K562 (cell line): ENCODE results near the gene SAMD14. TPM values are rescaled to one million over a fixed set of nuclear protein-coding genes. Genes with fewer than 3 reads are reported as not detected.

ENCODE experiments used
- CTCF ChIP-seq, 3 experiments: IDR thresholded peaks in 2 of 3; conservative IDR thresholded peaks in 1 of 3; 2 replicates each; pipeline ENCODE4 v1.5.1; 2011 to 2012; ENCODE audit warnings: low read length in 3 of 3, mild to moderate bottlenecking in 3 of 3, control low read depth in 2 of 3, improper control_type of control experiment in 1 of 3, inconsistent platforms in 1 of 3, low read depth in 1 of 3, mixed read lengths in 1 of 3, moderate library complexity in 1 of 3; ENCODE audit not compliant: insufficient read depth in 2 of 3
- REST ChIP-seq, 2 experiments: fragments of 450-650 bp; formaldehyde crosslinking in 1 of 2; IDR thresholded peaks; 2 replicates each; pipeline versions ENCODE4 v1.4.0 to v1.6.1; 2014 to 2020; ENCODE audit warnings: mild to moderate bottlenecking in 2 of 2, borderline replicate concordance in 1 of 2, low read depth in 1 of 2
- SREBF1 ChIP-seq: fragments of 150-350 bp; IDR thresholded peaks from 2 replicates; pipeline ENCODE4 v1.6.1; 2014; ENCODE audit warnings: antibody characterized with exemption, low read depth, low read length, borderline replicate concordance
- SUPT5H ChIP-seq: fragments of 450-650 bp; IDR thresholded peaks from 2 replicates; pipeline ENCODE4 v1.6.1; 2016
- ZNF316 ChIP-seq: fragments of 450-650 bp; IDR thresholded peaks from 2 replicates; pipeline ENCODE4 v1.6.1; 2016
- ZNF408 ChIP-seq: fragments of 250-450 bp; sonication (Bioruptor Pico); IDR thresholded peaks from 2 replicates; pipeline ENCODE4 v1.4.0; 2020; ENCODE audit warnings: low read depth, mild to moderate bottlenecking, moderate library complexity
- ZNF79 ChIP-seq: fragments of 250-450 bp; sonication (Bioruptor Pico); IDR thresholded peaks from 2 replicates; pipeline ENCODE4 v1.4.0; 2020; ENCODE audit warnings: low read depth, mild to moderate bottlenecking, moderate library complexity
- polyA plus RNA-seq, 8 experiments: library from polyadenylated mRNA; depleted of rRNA in 4 of 8; stranded (reverse) in 5 of 8; unstranded in 3 of 8; fragments of >200 nt; fragmentation: Nextera tagmentation in 2 of 8; fragmentation: Illumina TruSeq in 1 of 8; extraction: Ambion mirVana in 2 of 8; extraction: Trizol in 1 of 8; gene quantifications; 2 replicates each; pipeline versions ENCODE4 v1.2.1 to v1.2.3, GENCODE V29; 2011 to 2014; ENCODE audit warnings: inconsistent platforms in 1 of 8, missing spikeins in 1 of 8
- total RNA-seq, 7 experiments: library from RNA; depleted of rRNA in 6 of 7; stranded (reverse); fragments of >200 nt in 6 of 7; fragmentation: Illumina TruSeq in 2 of 7; extraction: Trizol in 2 of 7; gene quantifications; 2 replicates each; pipeline versions ENCODE4 v1.2.1 to v1.2.3, GENCODE V29; 2011 to 2021; ENCODE audit warnings: low replicate concordance in 1 of 7

Gene SAMD14
- total and polyA plus RNA-seq, 9 of the 15 experiments (the other 6 are each of a cell fraction or from before 2014, with no cell fraction given): 0.04 to 0.07 TPM; not detected in 7

GRCh38 chr17:50139950-50140885 lies 10.3 kb upstream of the SAMD14 start (continued):
- peak; percentile 70; the same call in 1 of the 2 replicates for TF ChIP-seq REST (IDR thresholded peaks at IDR 0.05; ENCODE audit: borderline replicate concordance)
- TF ChIP-seq REST (CRISPR knock-in tag; IDR thresholded peaks at IDR 0.05; ENCODE audit: low read depth): no peak
- no peak for TF ChIP-seq SUPT5H
- TF ChIP-seq ZNF316: no peak
- peak; percentile 94 to 95 (median 95) for TF ChIP-seq CTCF (IDR thresholded peaks at IDR 0.05 in 2 of 3, conservative IDR thresholded peaks at IDR 0.05 in 1 of 3; ENCODE audit: insufficient read depth in 2 of 3, low read depth in 1 of 3, low read length in 3 of 3)
- no peak for TF ChIP-seq ZNF408 (CRISPR knock-in tag)
- no peak for TF ChIP-seq ZNF79
- TF ChIP-seq SREBF1: no peak
